ENCODE measurements around the gene MLLT6. TPM values are rescaled to one million over a fixed set of nuclear protein-coding genes. Genes with fewer than 3 reads are reported as not detected.
A peak's percentile ranks its signal among the peaks of the same experiment; 100 is the strongest.

MLLT6 gene
- total RNA-seq, 2 experiments from 2014 or later, result 145 to 148 TPM

DNA sequence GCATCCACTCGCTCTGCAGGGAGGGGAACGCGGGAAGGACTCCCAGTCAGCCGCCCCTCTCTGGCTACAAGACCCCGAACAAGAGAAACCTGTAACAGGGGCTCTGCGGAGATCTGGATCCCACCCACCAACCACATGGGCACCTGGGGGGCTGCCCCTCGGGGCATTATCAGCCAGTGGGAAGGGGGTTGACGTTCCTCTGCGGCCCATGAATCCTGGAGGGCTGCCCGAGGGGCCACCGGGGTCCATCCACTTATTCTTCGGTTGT is 44.9 kb downstream of the MLLT6 start:
- Mint-ChIP-seq H3K27me3 (peaks cover 42% of the 10 kb centered on the region), H3K27ac (no peak overlapping the region), H3K36me3 (ENCODE audit: low read depth) (peaks cover 18% of the 10 kb centered on the region), H3K4me1 (ENCODE audit: low read depth) (peaks cover 47% of the 10 kb centered on the region), H3K4me3 (peak overlapping the region; percentile 91), H3K9me3 (no peaks in the 10 kb centered on the region)
- TF ChIP-seq, protein P1, sequence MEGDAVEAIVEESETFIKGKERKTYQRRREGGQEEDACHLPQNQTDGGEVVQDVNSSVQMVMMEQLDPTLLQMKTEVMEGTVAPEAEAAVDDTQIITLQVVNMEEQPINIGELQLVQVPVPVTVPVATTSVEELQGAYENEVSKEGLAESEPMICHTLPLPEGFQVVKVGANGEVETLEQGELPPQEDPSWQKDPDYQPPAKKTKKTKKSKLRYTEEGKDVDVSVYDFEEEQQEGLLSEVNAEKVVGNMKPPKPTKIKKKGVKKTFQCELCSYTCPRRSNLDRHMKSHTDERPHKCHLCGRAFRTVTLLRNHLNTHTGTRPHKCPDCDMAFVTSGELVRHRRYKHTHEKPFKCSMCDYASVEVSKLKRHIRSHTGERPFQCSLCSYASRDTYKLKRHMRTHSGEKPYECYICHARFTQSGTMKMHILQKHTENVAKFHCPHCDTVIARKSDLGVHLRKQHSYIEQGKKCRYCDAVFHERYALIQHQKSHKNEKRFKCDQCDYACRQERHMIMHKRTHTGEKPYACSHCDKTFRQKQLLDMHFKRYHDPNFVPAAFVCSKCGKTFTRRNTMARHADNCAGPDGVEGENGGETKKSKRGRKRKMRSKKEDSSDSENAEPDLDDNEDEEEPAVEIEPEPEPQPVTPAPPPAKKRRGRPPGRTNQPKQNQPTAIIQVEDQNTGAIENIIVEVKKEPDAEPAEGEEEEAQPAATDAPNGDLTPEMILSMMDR (IDR thresholded peaks at IDR 0.05), result no peak
- DNase-seq (no peak), ATAC-seq (no peak)
- ChIA-PET CTCF (interaction anchor here (1.2 to 2.7 kb wide), 4 partner anchors 12 to 192 kb away, joined by 4 to 13 read pairs (median 6); no protein-coding TSS in a partner anchor), POLR2A (interaction anchor here (1.0 kb wide), 1 partner anchor 75 kb away, joined by 3 read pairs; no protein-coding TSS in a partner anchor)
- intact Hi-C loops (cut with micrococcal nuclease), result no loop called here

DNA sequence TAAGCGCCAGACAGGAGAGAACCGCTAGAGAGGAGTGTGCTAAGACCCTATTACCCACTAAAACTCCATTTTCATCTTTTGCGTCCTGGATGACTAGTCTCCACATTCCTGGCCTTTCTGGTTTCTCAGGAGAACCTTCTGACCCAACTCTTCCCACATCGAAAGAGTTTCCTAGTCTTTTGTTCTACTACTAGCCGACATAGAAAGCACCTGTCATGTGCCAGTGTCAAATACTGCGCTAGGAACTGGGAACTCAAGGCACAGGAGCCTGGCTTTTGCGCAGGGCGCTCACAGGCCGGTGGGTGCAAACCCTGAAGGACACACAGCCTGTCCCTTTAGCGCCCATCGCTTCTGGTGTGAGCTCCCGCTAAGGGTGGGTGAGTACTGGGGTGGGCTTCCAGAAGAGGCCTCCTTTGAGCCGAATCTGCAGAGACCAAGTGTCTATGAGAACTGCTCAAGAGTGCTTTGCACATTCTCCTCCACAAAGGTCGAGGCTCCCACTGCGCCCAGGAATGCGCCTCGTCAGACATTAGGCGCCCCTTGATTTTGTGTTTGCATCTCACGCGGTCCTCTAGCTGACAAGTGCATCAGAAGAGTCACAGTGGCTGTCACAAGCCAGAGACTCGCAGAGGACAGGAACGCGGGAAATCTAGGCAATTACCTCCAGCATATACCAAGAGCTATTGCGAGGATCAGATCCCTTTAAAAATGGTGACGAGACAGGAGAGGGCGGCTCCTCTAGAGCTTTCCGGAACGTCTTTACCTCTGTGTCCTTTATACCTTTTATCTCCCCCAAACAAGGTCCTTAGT is 45.4 kb downstream of the MLLT6 start:
- H3K36me3 Mint-ChIP-seq (ENCODE audit: low read depth), result peaks cover 18% of the 10 kb centered on the region
- intact Hi-C loops (cut with micrococcal nuclease), result no loop called here
- peaks cover 40% of the 10 kb centered on the region for H3K27me3 Mint-ChIP-seq
- POLR2A ChIA-PET, result interaction anchor here (0.6 to 2.3 kb wide), 10 partner anchors 15 to 403 kb away, joined by 3 to 7 read pairs (median 4); partner anchors contain the start of genes MLLT6 and RPL23
- CTCF ChIA-PET, result interaction anchor here (1.2 to 2.7 kb wide), 7 partner anchors 11 to 193 kb away, joined by 3 to 13 read pairs (median 5); partner anchors contain the start of gene EPOP
- no peaks in the 10 kb centered on the region for H3K9me3 Mint-ChIP-seq
- H3K4me3 Mint-ChIP-seq, result peak overlapping the region; percentile 91
- H3K27ac Mint-ChIP-seq, result no peak overlapping the region
- DNase-seq (peak; percentile 34), ATAC-seq (no peak)
- TF ChIP-seq, protein P1 (IDR thresholded peaks at IDR 0.05), result no peak
- H3K4me1 Mint-ChIP-seq (ENCODE audit: low read depth), result peaks cover 47% of the 10 kb centered on the region

DNA sequence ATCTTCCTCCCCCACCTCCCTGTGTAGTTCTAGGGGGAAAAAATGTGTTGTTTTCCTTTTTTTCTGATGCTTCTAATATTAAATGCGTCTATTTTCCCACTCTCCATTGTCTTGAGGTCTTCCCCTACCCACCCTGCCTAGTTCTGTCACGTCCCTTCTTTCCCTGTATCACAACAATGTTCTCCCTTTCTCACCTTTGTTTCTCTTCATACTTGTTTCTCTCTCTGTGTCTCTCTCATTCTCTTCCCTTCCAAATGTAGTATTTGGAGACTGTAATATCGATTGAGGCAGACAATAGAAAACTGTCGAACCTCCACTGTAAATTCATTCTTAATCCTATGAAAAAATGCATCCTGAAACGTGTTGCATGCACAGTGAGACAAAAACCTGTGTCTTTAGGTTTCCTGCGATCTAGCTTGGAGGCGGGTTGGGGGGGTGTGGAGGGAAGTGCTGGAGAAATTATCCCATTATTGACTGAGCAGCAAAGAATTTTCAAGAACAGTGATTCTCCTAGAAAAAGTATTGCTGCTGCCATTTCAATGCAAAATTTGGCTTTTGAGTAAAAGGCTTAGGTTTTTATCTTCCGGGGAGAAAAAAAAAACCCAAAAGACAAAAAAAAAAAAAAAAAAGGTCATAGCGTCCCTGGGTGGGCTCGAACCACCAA is 46.2 kb downstream of the MLLT6 start:
- H3K27ac Mint-ChIP-seq, result peak overlapping the region; percentile 96
- H3K36me3 Mint-ChIP-seq (ENCODE audit: low read depth), result peaks cover 25% of the 10 kb centered on the region
- no peaks in the 10 kb centered on the region for H3K9me3 Mint-ChIP-seq
- H3K4me1 Mint-ChIP-seq (ENCODE audit: low read depth), result peaks cover 46% of the 10 kb centered on the region
- intact Hi-C loops (cut with micrococcal nuclease), result no loop called here
- TF ChIP-seq, protein P1 (IDR thresholded peaks at IDR 0.05), result no peak
- no peak for DNase-seq
- CTCF ChIA-PET, result interaction anchor here (1.1 to 2.7 kb wide), 7 partner anchors 16 to 193 kb away, joined by 3 to 13 read pairs (median 5); partner anchors contain the start of gene EPOP
- H3K4me3 Mint-ChIP-seq, result peak overlapping the region; percentile 91
- POLR2A ChIA-PET, result interaction anchor here (0.6 to 2.3 kb wide), 22 partner anchors 13 to 402 kb away, joined by 3 to 12 read pairs (median 4); partner anchors contain the start of genes CWC25, LASP1, MLLT6 and RPL23
- H3K27me3 Mint-ChIP-seq, result peaks cover 33% of the 10 kb centered on the region
- no peak for ATAC-seq

DNA sequence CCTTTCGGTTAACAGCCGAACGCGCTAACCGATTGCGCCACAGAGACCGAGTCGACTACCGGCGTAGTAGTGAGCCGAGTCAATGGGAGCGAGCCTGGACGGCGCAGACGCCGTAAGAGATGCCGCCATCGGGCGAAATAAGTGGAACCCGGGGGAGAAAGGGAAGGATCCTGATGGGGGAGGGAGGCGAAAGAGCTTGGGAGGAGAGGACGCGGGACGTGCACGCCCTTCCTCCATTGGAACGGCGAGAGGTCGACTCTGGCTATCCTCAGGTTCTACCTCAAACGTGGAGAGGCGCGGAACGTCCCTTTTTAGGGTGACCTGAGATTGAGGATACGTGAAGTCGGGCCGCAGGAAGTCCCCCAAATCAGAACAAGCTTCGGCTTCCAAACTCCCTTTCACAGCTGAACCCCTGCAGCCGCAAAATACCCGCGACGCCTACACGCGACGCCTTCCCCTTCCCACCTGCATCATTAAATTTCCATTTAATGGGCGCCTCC is 46.8 kb downstream of the MLLT6 start:
- ChIA-PET CTCF (interaction anchor here (0.9 to 2.4 kb wide), 7 partner anchors 18 to 194 kb away, joined by 3 to 8 read pairs (median 4); partner anchors contain the start of gene EPOP), POLR2A (interaction anchor here (0.7 to 2.3 kb wide), 20 partner anchors 9 to 402 kb away, joined by 3 to 12 read pairs (median 4); partner anchors contain the start of genes CWC25, LASP1, MLLT6 and RPL23)
- ATAC-seq (peak; percentile 25), DNase-seq (peak; percentile 88)
- TF ChIP-seq, protein P1 (IDR thresholded peaks at IDR 0.05), result no peak
- Mint-ChIP-seq H3K27me3 (peaks cover 27% of the 10 kb centered on the region), H3K4me3 (peak overlapping the region; percentile 91), H3K36me3 (ENCODE audit: low read depth) (peaks cover 28% of the 10 kb centered on the region), H3K4me1 (ENCODE audit: low read depth) (peaks cover 41% of the 10 kb centered on the region), H3K27ac (peak overlapping the region; percentile 96), H3K9me3 (no peaks in the 10 kb centered on the region)
- intact Hi-C loops (cut with micrococcal nuclease), result no loop called here

Data from activated CD8-positive, alpha-beta T cell treated with anti-CD3 and anti-CD28 coated beads for 36 hours (primary cell).